NCI-H2196 treated with DMSO at 0.1 percent for 48 hours (cell line): Measurements from ENCODE around the gene MSH2.
A peak's percentile ranks its signal among the peaks of the same experiment; 100 is the strongest.
"Not testable (repeated sequence)": the region's sequence is repeated elsewhere in the genome, so short reads cannot be mapped to it uniquely, and the experiment has no call there.

Experiments
- DNase-seq: peaks from one replicate; lab custom pipeline; 2025; ENCODE audit not compliant: unreplicated experiment; lab: John Stamatoyannopoulos, UW

Gene MSH2

GRCh38 chr2:47406649-47407330, 3.8 kb downstream of the MSH2 start:
- DNase-seq, result not testable (repeated sequence)

GRCh38 chr2:47407976-47408375, 5.0 kb downstream of the MSH2 start:
- not testable (repeated sequence) for DNase-seq

- no peak for DNase-seq
Measured at GRCh38 chr2:47414682-47415458, 11.9 kb downstream of the MSH2 start.

GRCh38 chr2:47420214-47420613, 17.3 kb downstream of the MSH2 start:
- DNase-seq, result no peak

GRCh38 chr2:47420683-47421082, 17.7 kb downstream of the MSH2 start:
- not testable (repeated sequence) for DNase-seq

- no peak for DNase-seq
Measured at GRCh38 chr2:47422016-47422415, 19.1 kb downstream of the MSH2 start.

- no peak for DNase-seq
Measured at GRCh38 chr2:47422560-47422959, 19.6 kb downstream of the MSH2 start.

- no peak for DNase-seq
Measured at GRCh38 chr2:47426786-47427185, 23.8 kb downstream of the MSH2 start.

GRCh38 chr2:47429795-47430194, 26.8 kb downstream of the MSH2 start:
- no peak for DNase-seq

GRCh38 chr2:47433006-47433405, 30.1 kb downstream of the MSH2 start:
- DNase-seq, result not testable (repeated sequence)

- DNase-seq, result not testable (repeated sequence)
Measured at GRCh38 chr2:47433445-47433844, 30.5 kb downstream of the MSH2 start.

- DNase-seq, result peak; percentile 31
Measured at GRCh38 chr2:47437287-47437686, 34.3 kb downstream of the MSH2 start.

- DNase-seq, result no peak
Measured at GRCh38 chr2:47438106-47438505, 35.1 kb downstream of the MSH2 start.

- DNase-seq, result no peak
Measured at GRCh38 chr2:47438783-47439182, 35.8 kb downstream of the MSH2 start.

GRCh38 chr2:47451790-47452189, 48.8 kb downstream of the MSH2 start:
- DNase-seq, result no peak

GRCh38 chr2:47452761-47453160, 49.8 kb downstream of the MSH2 start:
- no peak for DNase-seq

- DNase-seq, result not testable (repeated sequence)
Measured at GRCh38 chr2:47454818-47455217, 51.9 kb downstream of the MSH2 start.

GRCh38 chr2:47455411-47455810, 52.5 kb downstream of the MSH2 start:
- no peak for DNase-seq

GRCh38 chr2:47456851-47457250, 53.9 kb downstream of the MSH2 start:
- DNase-seq, result no peak

GRCh38 chr2:47457268-47457667, 54.3 kb downstream of the MSH2 start:
- no peak for DNase-seq

- no peak for DNase-seq
Measured at GRCh38 chr2:47459021-47459420, 56.1 kb downstream of the MSH2 start.

GRCh38 chr2:47460766-47461165, 57.8 kb downstream of the MSH2 start:
- DNase-seq, result no peak
